ENCODE data around the gene TINCR.
"Not testable (repeated sequence)": the region's sequence is repeated elsewhere in the genome, so short reads cannot be mapped to it uniquely, and the experiment has no call there.

The TINCR gene

GRCh38 chr19:5567360-5567969 is at the start of gene TINCR:
Gene TINCR (minus strand): TSS chr19:5567953.
- DNase-seq (ENCODE audit: low spot score), result no peak

DNA sequence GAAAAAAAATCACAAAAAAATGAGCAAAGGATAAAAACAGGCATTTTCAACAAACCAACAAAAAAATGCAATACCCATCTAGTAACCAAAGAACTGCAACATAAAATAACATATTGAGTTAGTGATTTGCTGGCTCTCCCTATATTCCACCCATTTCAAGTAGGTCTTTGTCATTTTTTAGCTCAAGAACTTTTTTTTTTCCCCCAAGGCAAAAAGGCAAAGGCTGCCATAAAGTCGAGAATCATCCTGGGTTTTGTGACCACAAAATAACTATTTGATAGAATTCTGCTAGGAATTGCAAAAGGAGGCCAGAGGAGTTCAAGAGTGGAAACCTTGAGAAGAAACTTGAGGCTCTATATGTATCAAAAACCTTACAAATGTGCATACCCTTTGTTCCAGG is 49.3 kb upstream of the TINCR start:
- no peak for DNase-seq (ENCODE audit: low spot score)

GRCh38 chr19:5615756-5616327 is 48.1 kb upstream of the TINCR start:
- no peak for DNase-seq (ENCODE audit: low spot score)

- DNase-seq (ENCODE audit: low spot score), result no peak
These were observed 45.4 kb upstream of the TINCR start for GRCh38 chr19:5612891-5613865.

DNA sequence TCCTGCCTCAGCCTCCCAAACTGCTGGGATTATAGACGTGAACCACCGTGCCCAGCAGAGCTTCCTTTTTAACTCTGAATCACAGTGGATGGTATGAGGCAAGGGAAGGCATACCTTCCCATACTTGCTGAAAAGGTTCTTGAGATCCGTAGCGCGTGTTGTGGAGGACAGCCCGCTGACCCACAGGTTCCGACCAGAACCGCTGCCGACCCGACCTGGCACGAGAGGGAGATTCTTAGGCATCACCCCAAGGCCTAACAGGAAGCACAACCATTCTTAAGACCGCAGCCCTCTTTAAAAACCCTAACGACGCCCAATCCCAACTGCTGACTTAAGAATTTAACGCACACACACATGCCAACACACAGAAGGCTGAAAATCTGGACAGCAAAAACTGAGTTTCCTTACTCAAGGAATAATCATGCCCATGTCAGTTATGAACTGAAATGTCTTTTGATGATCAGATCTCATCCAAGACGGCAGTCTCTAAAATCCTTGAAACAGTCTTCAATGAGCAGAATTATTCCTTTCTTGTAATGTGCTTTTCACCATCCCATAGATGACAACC is 42.2 kb upstream of the TINCR start:
- no peak for DNase-seq (ENCODE audit: low spot score)

- not testable (repeated sequence) for DNase-seq (ENCODE audit: low spot score)
These were observed 41.0 kb upstream of the TINCR start for GRCh38 chr19:5608766-5609165.

- DNase-seq (ENCODE audit: low spot score), result no peak
These were observed 40.5 kb upstream of the TINCR start for GRCh38 chr19:5608291-5608690.

GRCh38 chr19:5607318-5608275 is 39.8 kb upstream of the TINCR start:
- DNase-seq (ENCODE audit: low spot score), result no peak

DNA sequence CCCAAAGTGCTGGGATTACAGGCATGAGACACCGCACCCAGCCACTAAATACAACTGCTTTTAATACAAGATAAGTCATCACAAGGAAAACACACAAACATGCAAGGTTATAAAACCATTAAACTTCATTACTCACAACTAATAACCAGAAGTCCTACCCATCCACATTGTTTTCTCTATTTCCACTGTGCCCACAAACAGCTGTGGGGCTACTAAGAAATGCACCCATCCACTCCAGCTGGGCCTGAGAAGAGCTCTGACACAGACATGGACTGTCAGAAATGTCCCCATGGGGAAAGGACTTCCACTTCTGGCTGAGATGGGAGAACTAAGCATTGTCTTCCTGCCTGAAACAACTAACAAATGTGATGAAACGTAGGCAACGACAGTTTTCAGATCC is 37.6 kb upstream of the TINCR start:
- DNase-seq (ENCODE audit: low spot score), result no peak

DNA sequence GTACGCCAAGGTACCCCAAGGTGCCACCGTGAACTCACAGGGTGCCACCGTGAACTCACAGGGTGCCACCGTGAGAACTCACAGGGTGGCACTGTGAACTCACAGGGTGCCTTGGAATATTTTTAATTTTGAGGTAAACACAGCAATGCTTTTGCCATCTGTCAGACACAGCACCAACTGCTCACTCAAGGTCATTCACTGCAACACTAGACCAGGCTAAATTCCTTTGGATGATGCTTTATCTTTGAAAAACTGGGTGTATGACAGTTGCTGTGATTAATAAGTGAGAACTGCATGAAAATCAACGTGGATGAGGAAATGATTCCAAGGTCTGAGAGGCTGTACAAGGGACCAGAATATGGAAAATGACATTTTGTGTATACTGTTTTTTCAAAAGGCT is 35.9 kb upstream of the TINCR start:
- DNase-seq (ENCODE audit: low spot score), result no peak

DNA sequence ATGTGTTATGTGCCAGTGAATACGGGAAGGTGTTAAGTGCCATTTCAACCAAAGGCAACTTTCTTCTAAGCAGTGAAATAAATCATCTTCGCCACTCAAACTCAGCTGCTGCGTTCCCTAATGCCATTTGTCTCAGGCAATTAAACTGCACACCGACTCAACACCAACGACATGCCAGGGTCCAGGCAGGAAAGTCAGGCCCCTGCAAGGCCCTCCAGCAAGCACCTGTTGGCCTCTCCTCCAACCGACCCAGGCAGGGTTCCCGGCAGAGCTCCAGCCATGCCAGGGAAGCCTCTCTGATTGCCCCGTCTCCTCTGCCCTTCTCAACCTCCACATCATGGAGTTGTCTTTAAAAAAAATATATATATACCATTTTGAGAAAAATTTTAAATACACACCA is 33.0 kb upstream of the TINCR start:
- no peak for DNase-seq (ENCODE audit: low spot score)

DNA sequence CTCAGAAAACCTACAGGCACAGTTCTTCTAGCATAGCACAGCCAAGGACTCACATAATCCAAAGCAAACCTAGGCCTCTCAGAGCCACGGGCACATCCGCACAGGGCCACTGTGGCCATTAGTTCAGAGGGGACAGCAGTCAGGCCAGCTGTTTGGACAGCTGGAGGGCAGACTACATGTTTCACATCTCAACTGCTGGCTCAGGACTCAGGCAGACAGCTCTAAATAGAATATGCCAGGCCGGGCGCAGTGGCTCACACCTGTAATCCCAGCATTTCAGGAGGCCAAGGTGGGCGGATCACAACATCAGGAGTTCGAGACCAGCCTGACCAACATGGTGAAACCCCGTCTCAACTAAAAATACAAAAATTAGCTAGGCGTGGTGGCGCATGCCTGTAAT is 28.0 kb upstream of the TINCR start:
- no peak for DNase-seq (ENCODE audit: low spot score)

DNA sequence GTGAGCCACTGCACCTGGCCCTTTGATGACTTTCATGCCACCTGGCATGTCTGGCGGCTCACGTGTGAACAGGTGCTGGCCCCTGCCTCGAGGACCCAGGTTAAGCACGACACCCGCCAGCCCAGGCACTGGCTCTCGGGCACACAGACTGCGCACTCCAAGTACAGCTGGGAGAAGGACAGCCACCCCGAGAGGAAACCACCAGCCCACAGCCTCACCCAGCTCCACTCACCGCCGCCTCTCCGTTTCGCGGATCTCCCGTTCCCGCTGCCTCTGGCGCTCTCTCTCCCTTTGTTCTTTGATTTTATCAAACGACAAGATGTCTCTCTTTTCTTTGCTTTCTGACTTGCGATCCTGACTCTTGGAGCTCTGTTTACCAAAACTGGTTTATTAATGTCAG is 27.4 kb upstream of the TINCR start:
- no peak for DNase-seq (ENCODE audit: low spot score)

GRCh38 chr19:5594521-5594950 is 26.8 kb upstream of the TINCR start:
- no peak for DNase-seq (ENCODE audit: low spot score)

- no peak for DNase-seq (ENCODE audit: low spot score)
These were observed 25.8 kb upstream of the TINCR start for GRCh38 chr19:5593343-5594255.

DNA sequence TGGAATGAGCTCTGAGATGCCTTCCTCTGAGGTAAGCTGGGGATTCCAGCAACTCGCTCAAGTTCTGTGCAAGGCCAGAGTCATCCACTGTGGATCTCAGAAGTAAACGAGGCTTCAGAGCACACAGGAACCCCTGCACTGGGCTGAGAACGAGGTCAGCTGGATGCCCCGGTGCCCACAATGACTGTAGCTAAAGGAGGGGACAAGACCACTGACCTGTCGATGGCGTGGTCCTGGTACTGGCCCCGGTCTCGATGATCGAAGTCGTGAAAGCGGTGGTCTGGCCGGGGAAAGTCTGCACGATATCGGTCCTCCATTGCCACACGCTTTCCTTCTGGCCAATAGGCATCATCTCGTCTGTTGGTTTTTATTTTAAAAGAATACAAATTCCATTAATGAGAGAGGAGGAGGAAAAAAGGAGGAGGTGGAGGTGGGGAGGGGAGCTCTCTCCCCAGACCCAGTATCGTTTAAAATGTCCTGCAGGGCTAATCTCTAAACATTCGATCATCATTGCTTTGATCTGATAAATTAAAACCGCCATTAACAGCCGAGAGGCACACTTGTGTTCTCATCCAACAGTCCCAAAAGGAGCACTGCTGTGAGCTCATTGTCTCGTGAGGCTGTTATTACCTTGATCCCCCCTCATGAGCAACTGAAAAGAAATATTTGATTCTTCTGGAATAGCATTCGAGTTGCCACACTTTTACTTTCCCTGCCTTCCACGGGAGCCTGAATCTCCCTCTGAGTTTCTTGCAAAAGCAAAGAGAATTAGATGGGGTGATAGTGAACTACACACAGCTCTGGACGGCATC is 25.0 kb upstream of the TINCR start:
- DNase-seq (ENCODE audit: low spot score), result no peak

DNA sequence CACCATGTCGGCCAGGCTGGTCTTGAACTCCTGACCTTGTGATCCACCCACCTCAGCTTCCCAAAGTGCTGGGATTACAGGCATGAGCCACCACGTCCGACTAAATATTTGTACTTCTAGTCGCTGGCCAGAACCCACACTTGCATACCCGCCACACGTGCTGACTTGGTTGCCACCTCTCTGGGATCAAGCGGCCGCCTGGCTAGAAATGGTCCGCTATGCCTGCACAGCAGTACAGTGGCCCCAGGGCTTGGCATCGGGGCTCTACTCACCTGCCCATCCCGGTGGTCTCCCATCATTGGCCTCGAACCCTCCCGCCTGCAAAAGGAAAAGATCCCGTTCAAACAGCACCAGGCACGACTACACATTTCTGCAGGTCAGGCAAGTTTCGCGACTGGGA is 23.7 kb upstream of the TINCR start:
- DNase-seq (ENCODE audit: low spot score), result no peak

DNA sequence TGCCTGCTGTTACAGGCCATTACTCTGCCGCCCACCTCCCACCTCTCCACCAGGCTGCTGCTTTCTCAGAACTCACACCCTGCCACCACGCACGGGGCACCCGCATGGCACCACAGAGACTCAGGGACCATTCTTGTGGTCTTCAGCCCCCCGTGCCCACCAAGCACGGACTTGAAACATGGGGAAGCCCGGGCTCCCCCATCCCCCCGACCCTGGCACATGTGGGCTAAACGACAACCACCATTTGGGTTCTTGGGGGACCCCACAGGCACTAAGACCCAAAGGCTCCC is 23.1 kb upstream of the TINCR start:
- no peak for DNase-seq (ENCODE audit: low spot score)

DNA sequence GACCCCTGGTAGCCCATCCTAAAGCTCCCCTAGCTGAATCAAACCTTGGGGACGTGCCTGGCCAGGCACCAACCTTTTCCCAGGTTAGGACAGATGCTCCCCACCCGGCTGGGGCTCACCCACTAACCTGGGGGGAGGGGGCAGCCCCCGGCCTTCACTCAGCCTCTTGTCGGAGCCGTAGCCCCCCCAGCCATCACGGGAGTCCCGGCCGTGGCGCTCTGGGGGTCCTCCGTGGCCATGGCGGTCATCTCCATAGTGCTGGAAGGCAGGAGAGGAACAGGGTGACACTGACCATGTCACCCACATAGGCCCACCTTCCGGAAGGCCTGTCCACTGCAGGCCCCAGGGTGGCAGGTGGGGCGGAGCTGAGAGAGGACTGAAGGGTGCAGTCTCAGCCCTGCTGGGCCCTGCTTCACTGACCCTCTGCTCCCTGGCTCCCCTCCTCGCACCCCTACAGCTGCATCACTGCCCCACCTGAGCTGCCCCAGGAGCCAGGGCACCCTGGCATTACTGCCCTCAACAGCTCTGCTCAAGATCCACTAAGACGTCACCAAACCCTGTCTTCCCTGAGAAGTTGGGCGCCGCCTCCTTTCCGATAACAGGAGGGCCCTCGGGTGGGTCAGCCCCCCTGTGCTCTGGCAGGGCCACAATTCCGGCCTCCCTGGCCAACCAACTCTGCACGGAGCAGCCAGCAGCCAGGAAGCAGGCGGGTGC is 22.6 kb upstream of the TINCR start:
- DNase-seq (ENCODE audit: low spot score), result no peak

All from AG08395 (cell line).